ENCODE data around the gene FBXO47. TPM values are rescaled to one million over a fixed set of nuclear protein-coding genes. Genes with fewer than 3 reads are reported as not detected.

The FBXO47 gene
- total RNA-seq, 1 donor from 2014 or later = not detected

GRCh38 chr17:39014044-39014794 lies 47.0 kb upstream of the FBXO47 start:
- intact Hi-C loops (cut with DNase I) = no loop called here
- TF ChIP-seq, protein P1, sequence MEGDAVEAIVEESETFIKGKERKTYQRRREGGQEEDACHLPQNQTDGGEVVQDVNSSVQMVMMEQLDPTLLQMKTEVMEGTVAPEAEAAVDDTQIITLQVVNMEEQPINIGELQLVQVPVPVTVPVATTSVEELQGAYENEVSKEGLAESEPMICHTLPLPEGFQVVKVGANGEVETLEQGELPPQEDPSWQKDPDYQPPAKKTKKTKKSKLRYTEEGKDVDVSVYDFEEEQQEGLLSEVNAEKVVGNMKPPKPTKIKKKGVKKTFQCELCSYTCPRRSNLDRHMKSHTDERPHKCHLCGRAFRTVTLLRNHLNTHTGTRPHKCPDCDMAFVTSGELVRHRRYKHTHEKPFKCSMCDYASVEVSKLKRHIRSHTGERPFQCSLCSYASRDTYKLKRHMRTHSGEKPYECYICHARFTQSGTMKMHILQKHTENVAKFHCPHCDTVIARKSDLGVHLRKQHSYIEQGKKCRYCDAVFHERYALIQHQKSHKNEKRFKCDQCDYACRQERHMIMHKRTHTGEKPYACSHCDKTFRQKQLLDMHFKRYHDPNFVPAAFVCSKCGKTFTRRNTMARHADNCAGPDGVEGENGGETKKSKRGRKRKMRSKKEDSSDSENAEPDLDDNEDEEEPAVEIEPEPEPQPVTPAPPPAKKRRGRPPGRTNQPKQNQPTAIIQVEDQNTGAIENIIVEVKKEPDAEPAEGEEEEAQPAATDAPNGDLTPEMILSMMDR (IDR thresholded peaks at IDR 0.05) = no peak
- TF ChIP-seq POLR2A (IDR thresholded peaks at IDR 0.05) (no peak), POLR2AphosphoS5 (IDR thresholded peaks at IDR 0.05; ENCODE audit: insufficient read depth in 1 of 2, low read depth in 1 of 2) (no peak)
- Histone ChIP-seq H3K36me3 (no peaks in the 10 kb centered on the region), H3K4me3 (no peak overlapping the region), H3K27ac (peak overlapping the region; percentile 52), H3K27me3 (no peaks in the 10 kb centered on the region), H3K4me1 (peaks cover 25% of the 10 kb centered on the region), H3K9me3 (no peaks in the 10 kb centered on the region)
- no peak for DNase-seq (ENCODE audit: extremely low spot score in 2 of 2)

- H3K36me3 ChIP-seq = no peaks in the 10 kb centered on the region
- no peak overlapping the region for H3K27ac ChIP-seq
- H3K27me3 ChIP-seq = no peaks in the 10 kb centered on the region
- no peak for DNase-seq (ENCODE audit: extremely low spot score in 2 of 2)
- no peak overlapping the region for H3K4me3 ChIP-seq
- no peaks in the 10 kb centered on the region for H3K9me3 ChIP-seq
- no peak for TF ChIP-seq POLR2AphosphoS5 (IDR thresholded peaks at IDR 0.05; ENCODE audit: insufficient read depth in 1 of 2, low read depth in 1 of 2)
- TF ChIP-seq, protein P1 (IDR thresholded peaks at IDR 0.05) = no peak
- TF ChIP-seq POLR2A (IDR thresholded peaks at IDR 0.05) = no peak
- peaks cover 25% of the 10 kb centered on the region for H3K4me1 ChIP-seq
- intact Hi-C loops (cut with DNase I) = no loop called here
These were observed 45.5 kb upstream of the FBXO47 start for GRCh38 chr17:39012725-39013124.

DNA sequence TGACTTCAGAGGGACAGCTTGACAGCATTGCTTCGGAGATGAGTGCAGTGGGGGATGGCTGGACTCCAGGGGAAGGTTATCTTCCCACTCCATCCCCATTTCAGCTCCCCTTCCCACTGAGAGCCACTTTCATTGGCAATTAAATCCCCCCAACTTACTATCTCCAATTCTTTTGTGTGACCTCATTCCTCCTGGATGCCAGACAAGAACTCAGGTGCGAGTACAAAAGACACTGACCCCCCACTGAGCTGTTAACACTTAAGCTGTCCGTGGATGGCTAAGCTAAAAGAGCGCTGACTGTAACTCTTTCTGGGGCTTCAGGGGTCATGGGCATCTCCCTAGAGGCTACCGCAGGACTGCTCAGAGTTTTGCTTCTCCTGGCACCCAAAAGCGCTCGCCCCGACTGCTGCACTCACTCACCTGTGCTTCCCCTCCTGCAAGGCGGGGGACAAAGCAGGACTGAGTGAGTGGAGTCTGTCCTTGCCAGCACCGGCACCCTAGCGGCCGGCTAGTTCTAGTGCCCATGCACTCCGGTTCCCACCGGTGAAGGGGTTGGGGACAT lies 44.8 kb upstream of the FBXO47 start:
- Histone ChIP-seq H3K4me3 (no peak overlapping the region), H3K27me3 (no peaks in the 10 kb centered on the region), H3K36me3 (no peaks in the 10 kb centered on the region), H3K27ac (no peak overlapping the region), H3K4me1 (peaks cover 25% of the 10 kb centered on the region), H3K9me3 (no peaks in the 10 kb centered on the region)
- intact Hi-C loops (cut with DNase I) = no loop called here
- no peak for DNase-seq (ENCODE audit: extremely low spot score in 2 of 2)
- TF ChIP-seq, protein P1 (IDR thresholded peaks at IDR 0.05) = no peak
- TF ChIP-seq POLR2AphosphoS5 (IDR thresholded peaks at IDR 0.05; ENCODE audit: insufficient read depth in 1 of 2, low read depth in 1 of 2) (no peak), POLR2A (IDR thresholded peaks at IDR 0.05) (no peak)

GRCh38 chr17:39009581-39010001 lies 42.4 kb upstream of the FBXO47 start:
- H3K9me3 ChIP-seq = no peaks in the 10 kb centered on the region
- intact Hi-C loops (cut with DNase I) = no loop called here
- no peak overlapping the region for H3K4me3 ChIP-seq
- no peak overlapping the region for H3K27ac ChIP-seq
- no peaks in the 10 kb centered on the region for H3K27me3 ChIP-seq
- TF ChIP-seq, protein P1 (IDR thresholded peaks at IDR 0.05) = no peak
- no peak for TF ChIP-seq POLR2A (IDR thresholded peaks at IDR 0.05)
- TF ChIP-seq POLR2AphosphoS5 (IDR thresholded peaks at IDR 0.05; ENCODE audit: insufficient read depth in 1 of 2, low read depth in 1 of 2) = no peak
- no peaks in the 10 kb centered on the region for H3K36me3 ChIP-seq
- no peak for DNase-seq (ENCODE audit: extremely low spot score in 2 of 2)
- H3K4me1 ChIP-seq = peaks cover 4% of the 10 kb centered on the region

DNA sequence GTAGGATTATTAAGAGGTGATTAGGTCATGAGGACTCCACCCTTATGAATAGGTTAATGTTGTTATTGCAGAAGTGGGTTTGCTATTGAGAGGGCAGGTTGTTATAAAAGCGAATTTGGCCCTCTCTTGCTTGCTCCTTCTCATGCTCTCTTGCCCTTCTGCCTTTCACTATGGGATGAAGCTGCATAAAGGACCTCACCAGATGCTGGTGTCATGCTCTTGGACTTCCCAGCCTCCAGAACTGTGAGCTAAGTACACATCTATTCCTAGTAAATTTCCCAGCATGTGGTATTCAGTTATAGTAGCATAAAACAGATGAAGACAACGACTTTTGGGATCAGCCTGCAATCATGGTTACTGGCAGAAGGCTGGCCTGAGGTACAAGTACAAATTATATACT lies 41.4 kb upstream of the FBXO47 start:
- Histone ChIP-seq H3K27ac (no peak overlapping the region), H3K36me3 (no peaks in the 10 kb centered on the region), H3K4me1 (peaks cover 2% of the 10 kb centered on the region), H3K4me3 (no peak overlapping the region), H3K9me3 (no peaks in the 10 kb centered on the region), H3K27me3 (no peaks in the 10 kb centered on the region)
- no peak for TF ChIP-seq POLR2AphosphoS5 (IDR thresholded peaks at IDR 0.05; ENCODE audit: insufficient read depth in 1 of 2, low read depth in 1 of 2)
- TF ChIP-seq, protein P1 (IDR thresholded peaks at IDR 0.05) = no peak
- no peak for TF ChIP-seq POLR2A (IDR thresholded peaks at IDR 0.05)
- DNase-seq (ENCODE audit: extremely low spot score in 2 of 2) = no peak
- intact Hi-C loops (cut with DNase I) = no loop called here
